DND-41 (cell line): Measurements from ENCODE around the gene SYCP2.

Experiments
- EZH2 ChIP-seq: IDR thresholded peaks from 3 replicates; pipeline ENCODE4 v1.6.1; 2012; ENCODE audit warnings: borderline replicate concordance, low read depth, mild to moderate bottlenecking, moderate library complexity, low read length, inconsistent platforms; ENCODE audit not compliant: severe bottlenecking
- TF ChIP-seq, protein P1 (sequence below): IDR thresholded peaks from 2 replicates; pipeline ENCODE4 v1.5.1; 2012; ENCODE audit warnings: borderline replicate concordance, low read length, moderate library complexity, mild to moderate bottlenecking; ENCODE audit not compliant: poor library complexity, severe bottlenecking; ENCODE audit errors: extremely low read depth

DNA sequence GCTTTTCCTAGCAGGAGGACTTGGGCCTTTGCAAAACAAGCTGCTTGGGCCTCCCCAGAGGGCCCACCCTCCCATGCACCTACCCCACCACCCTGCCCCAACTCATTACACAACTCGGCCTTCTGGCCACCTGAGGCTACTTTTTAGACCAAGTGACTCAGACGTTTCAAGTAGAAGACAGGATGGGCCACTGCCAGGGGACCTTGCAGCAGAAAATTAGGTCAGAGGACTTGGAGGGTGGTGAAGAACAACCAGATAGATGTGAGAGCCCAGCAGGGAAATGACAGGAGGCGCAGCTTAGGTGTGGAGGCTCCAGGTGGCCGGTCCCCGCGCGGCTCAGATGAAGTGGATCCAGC lies 5.2 kb upstream of the SYCP2 start:
- TF ChIP-seq, protein P1, sequence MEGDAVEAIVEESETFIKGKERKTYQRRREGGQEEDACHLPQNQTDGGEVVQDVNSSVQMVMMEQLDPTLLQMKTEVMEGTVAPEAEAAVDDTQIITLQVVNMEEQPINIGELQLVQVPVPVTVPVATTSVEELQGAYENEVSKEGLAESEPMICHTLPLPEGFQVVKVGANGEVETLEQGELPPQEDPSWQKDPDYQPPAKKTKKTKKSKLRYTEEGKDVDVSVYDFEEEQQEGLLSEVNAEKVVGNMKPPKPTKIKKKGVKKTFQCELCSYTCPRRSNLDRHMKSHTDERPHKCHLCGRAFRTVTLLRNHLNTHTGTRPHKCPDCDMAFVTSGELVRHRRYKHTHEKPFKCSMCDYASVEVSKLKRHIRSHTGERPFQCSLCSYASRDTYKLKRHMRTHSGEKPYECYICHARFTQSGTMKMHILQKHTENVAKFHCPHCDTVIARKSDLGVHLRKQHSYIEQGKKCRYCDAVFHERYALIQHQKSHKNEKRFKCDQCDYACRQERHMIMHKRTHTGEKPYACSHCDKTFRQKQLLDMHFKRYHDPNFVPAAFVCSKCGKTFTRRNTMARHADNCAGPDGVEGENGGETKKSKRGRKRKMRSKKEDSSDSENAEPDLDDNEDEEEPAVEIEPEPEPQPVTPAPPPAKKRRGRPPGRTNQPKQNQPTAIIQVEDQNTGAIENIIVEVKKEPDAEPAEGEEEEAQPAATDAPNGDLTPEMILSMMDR: no peak
- TF ChIP-seq EZH2: no peak
